GM21526 (cell line): Measurements from ENCODE around the gene PODXL2.

ENCODE experiments used
- ATAC-seq: cut with Tn5 transposase; IDR thresholded peaks from one replicate; pipeline ENCODE4 v1.9.1; 2021; ENCODE audit warnings: moderate library complexity; ENCODE audit not compliant: unreplicated experiment, low FRiP score

PODXL2 gene

DNA sequence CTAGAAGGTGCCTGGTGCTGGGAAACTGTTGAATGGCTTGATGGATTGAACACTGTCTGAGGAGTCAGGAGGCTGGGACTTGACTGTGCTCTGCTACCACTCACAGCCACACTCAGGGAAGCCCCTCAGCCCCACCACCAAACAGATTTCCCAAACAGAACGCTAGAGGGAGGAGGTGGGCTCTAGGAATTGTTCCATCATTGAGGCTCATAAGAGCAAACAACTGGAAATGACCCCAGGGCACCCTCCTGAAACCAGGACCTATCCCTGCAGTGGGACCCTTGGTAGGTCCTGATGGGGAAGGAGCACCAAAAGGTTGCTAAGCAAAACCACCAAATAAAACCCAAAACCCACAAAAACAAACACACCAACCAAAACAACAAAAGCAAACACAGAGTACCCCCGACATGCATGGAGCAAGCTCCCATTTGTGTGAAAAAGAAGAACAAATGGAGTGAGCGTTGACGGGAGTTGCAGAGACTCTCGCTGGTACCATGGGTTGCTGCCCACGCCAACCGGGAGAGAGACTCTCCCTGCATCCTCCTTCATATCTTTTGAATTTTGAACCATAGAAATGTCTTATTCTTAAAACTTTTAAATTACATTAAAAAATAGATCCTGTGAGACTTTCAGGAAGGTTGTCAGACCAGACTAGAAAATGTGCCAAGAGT lies 89.4 kb downstream of the PODXL2 start:
- no peak for ATAC-seq

DNA sequence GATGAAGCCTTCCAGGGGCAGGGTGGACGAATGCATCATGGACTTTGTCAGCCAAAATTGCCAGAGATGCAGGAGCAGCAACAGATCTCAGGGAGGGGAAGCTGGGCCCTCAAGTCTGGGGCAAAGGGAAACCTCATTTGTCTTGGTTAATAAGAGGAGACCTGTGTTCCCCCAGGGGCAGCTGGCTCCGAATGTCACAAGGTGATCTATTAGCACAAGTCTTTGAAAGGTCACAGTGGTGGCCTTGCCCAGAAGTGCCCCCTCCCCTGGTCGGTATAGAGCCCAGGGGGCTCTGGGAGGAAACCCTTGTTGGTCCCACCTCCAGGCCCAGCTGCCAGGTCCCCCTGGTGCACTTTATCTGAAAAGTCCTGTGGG lies 89.9 kb downstream of the PODXL2 start:
- no peak for ATAC-seq

- ATAC-seq: no peak
These were observed 90.4 kb downstream of the PODXL2 start for GRCh38 chr3:127719369-127719768.

GRCh38 chr3:127720161-127720823 lies 91.3 kb downstream of the PODXL2 start:
- no peak for ATAC-seq

GRCh38 chr3:127720985-127721935 lies 92.3 kb downstream of the PODXL2 start:
- ATAC-seq: no peak

GRCh38 chr3:127722091-127722784 lies 93.3 kb downstream of the PODXL2 start:
- no peak for ATAC-seq
